Measurements from ENCODE around the gene GPRIN1.
"Not testable (repeated sequence)": the region's sequence is repeated elsewhere in the genome, so short reads cannot be mapped to it uniquely, and the experiment has no call there.

The GPRIN1 gene

DNA sequence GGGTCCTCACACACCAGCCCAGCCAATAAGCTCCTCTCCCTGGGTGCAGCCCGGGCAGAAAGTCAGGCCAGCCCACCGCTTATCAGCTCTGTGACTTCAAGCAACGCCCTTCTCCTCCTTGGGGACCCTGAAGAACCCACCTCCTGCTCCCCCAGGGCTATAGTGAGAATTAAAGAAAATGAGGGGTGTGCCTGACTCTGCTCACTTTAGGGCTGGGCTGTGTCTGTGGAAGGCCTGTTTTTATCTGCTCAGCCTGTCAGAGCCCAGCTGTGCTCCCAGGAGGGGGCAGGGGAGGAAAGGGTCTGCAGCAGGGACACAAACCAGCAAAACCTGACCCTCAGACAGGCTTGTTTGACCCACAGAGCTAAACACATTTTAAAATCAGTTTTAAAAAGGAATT is 3.9 kb downstream of the GPRIN1 start:
- TF ChIP-seq, protein P1, sequence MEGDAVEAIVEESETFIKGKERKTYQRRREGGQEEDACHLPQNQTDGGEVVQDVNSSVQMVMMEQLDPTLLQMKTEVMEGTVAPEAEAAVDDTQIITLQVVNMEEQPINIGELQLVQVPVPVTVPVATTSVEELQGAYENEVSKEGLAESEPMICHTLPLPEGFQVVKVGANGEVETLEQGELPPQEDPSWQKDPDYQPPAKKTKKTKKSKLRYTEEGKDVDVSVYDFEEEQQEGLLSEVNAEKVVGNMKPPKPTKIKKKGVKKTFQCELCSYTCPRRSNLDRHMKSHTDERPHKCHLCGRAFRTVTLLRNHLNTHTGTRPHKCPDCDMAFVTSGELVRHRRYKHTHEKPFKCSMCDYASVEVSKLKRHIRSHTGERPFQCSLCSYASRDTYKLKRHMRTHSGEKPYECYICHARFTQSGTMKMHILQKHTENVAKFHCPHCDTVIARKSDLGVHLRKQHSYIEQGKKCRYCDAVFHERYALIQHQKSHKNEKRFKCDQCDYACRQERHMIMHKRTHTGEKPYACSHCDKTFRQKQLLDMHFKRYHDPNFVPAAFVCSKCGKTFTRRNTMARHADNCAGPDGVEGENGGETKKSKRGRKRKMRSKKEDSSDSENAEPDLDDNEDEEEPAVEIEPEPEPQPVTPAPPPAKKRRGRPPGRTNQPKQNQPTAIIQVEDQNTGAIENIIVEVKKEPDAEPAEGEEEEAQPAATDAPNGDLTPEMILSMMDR (IDR thresholded peaks at IDR 0.05; ENCODE audit: extremely low read depth, missing control alignments) = no peak

DNA sequence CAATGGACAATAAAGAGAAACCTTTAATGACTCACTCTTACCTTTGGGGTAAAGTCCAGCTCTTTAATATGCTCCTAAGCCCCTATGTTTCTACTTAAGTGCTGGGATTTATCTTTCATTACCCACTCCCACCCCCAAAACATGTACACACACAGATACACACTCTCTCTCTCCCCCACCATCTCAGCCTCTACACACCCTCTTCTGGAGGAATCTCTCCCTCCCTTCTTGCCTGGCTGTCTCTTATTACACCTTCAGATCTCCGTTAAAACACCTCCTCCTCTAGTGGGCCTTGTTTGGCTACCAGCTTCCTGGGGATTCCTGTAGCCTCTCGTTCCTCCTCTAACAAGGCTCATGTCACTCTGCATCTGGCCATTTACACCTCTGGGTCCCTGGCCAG is 6.9 kb downstream of the GPRIN1 start:
- DNase-seq (ENCODE audit: low spot score) = no peak
- TF ChIP-seq, protein P1 (IDR thresholded peaks at IDR 0.05; ENCODE audit: extremely low read depth, missing control alignments) = no peak

More for the DNA sequence above, 3.9 kb downstream of the GPRIN1 start:
- DNase-seq (ENCODE audit: low spot score) = no peak

DNA sequence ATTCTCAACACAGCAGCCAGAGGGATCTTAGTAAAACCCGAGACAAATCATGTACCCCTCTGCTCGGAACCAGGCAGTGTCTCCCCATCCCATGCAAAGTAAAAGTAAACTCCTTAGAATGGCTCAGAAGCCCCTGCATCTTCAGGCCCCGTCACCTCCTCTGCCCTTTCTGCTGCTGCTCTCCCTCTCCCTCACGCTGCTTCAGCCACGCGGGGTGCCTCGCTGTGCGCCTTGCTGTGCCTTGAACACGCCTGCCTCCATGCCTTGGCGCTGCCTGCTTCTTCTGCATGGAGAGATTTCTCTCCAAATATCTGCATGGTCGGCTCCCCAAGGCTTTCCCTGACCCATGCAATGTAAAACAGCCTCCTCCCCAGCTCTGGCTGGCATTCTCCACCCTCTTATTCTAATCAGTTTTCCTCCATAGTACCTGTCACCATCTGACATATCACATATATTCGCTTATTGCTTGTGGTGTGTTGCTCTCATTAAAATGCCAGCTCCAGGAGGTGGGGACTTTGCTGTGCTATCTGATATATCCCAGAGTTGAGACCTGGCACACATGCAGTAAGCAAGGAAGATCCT is 8.0 kb downstream of the GPRIN1 start:
- TF ChIP-seq, protein P1 (IDR thresholded peaks at IDR 0.05; ENCODE audit: extremely low read depth, missing control alignments) = no peak
- DNase-seq (ENCODE audit: low spot score) = no peak

DNA sequence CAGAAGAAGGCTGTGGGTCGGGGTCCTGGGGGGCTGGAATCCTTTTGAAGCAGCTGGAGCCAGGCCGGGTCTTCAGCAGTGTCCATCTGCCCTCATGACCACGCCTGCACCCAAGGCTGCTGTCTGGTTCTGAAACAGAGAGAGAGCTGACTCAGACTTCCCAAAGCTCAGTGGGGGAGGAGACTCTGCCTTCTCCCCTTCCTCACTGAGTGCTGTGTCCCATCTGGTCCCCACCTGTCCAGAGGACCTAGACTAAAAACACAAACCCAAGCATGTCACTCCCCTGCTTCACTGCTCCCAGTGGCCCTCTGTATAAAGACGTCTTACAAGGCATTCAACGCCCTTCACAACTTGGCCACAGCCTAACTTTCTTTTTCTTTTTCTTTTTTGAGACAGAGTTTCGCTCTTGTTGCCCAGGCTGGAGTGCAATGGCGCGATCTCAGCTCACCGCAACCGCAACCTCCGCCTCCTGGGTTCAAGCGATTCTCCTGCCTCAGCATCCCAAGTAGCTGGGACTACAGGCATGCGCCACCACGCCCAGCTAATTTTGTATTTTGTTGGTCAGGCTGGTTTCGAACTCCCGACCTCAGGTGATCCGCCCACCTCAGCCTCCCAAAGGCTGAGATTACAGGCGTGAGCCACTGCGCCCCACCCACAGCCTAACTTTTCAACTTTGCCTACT is 10.1 kb downstream of the GPRIN1 start:
- not testable (repeated sequence) for DNase-seq (ENCODE audit: low spot score)

DNA sequence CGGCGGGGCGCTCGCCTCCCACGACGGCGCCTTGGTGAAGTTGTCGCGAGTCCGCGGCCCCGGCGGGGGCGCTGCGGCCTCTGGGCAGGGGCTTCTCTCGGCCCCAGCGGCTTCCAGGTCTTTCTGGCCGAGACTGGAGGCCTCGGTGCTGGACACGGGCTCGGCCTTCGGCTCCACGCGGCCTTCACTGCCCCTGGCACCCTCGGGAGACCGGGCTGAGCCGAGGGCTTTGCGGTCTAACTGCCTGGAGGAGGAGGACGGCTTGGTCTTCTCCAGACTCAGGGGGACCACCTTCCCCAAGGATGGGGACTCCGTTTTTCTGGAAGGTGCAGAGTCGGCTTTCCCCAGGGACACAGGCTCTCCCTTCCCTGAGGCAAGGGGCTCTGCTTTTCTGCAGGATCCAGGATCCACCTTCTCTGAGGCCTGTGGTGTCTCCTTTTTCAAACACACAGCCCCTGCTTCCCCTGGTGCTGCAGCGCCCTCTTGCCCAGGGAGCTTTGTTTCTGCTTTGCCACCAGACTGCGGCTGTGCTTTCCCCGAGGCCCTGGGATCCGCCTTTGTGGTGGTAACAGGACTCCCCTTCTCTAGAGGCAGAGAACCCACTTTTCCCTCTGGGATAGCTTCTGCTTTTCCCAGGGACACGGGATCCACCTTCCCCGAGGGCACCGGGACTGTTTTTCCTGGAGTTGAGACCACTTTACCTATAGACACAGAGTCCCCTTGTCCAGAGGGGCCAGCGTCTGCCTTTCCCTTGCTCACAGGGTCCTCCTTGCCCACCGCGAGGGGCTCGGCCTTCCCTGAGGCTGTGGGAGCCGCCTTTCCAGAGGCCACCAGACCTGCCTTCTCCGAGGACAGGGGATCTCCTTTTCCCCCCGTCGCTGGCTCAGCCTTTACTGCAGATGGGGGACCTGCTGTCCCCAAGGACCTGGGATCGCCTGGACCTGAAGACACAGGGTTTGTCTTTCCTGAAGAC is 12.3 kb downstream of the GPRIN1 start:
- TF ChIP-seq, protein P1 (IDR thresholded peaks at IDR 0.05; ENCODE audit: extremely low read depth, missing control alignments) = no peak
- no peak for DNase-seq (ENCODE audit: low spot score)

DNA sequence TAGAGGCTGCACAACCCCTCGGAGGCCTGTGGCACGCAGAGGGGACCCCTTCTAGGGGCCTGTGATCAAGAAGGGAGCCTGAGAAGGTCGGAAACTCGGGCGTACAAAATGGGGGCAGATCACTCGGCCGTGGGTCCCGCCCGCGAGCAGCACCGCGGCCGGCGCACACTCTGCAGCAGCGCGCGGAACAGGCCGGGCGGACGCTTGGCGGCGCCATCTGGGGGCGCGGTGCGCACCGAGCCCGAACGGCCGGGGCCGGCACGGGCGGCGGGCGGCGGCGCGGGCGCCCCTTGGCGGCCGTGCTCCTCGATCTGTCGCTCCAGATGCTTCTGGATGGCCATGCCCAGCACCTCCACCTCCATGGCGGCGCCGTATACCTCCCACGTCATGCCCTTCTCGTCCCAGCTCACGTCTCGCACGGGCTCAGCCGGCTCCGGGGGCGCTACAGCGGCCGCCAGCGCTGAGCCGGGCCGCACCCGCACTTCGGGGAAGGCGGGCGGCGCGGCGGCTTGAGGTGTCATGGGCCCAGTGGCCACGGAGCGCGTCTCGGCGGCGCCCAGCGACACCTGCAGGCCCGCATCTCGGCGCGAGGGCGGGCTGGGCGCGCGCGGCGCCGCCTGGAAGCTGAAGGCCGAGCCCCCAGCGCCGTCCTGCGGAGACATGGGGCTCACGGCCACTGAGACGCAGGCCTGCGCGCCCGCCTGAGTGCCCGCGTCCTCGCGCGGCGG is 13.1 kb downstream of the GPRIN1 start:
- DNase-seq (ENCODE audit: low spot score) = peak; percentile 88
- TF ChIP-seq, protein P1 (IDR thresholded peaks at IDR 0.05; ENCODE audit: extremely low read depth, missing control alignments) = peak; percentile 50

DNA sequence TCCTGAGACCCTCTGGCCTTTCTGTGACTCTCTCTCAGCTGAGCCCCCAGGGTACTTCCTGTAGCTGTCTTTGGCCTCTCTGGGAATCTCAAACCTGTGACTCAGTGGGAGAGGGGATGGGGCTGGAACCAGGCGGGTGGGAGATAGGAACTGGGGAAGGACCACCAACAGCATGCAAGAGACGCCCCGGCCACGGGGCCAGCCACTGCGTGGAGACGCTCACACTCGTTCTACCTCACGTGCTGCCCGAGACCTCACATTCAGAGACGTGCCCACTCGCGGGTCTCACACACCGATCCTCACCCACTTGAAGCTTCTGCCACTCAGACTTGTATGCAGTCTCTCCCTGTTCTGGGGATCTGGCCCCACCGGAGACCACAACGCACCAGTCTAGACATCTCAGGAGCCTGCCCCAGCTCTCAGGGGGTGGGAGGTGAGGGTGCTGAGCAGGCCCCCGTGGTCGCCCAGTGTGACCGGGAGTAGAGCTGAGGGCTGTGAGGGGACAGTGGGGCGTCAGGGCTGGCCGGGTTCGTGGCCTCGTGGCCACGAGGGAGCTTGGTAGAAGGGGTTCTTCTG is 13.8 kb downstream of the GPRIN1 start:
- TF ChIP-seq, protein P1 (IDR thresholded peaks at IDR 0.05; ENCODE audit: extremely low read depth, missing control alignments) = no peak
- no peak for DNase-seq (ENCODE audit: low spot score)

Measured in GM20000 (cell line).